Osteocyte (in vitro differentiated cells): ENCODE measurements around the gene IST1. TPM values are rescaled to one million over a fixed set of nuclear protein-coding genes. Genes with fewer than 3 reads are reported as not detected.

Experiments
- DNase-seq: peaks from one replicate; pipeline ENCODE4 v3.0.0; 2021; ENCODE audit warnings: mixed read lengths; ENCODE audit not compliant: unreplicated experiment; ENCODE audit errors: extremely low spot score
- H3K27ac Mint-ChIP-seq: one replicate; pipeline ENCODE4 v1.8.0; 2021; ENCODE audit warnings: mild to moderate bottlenecking, mixed read lengths; ENCODE audit not compliant: unreplicated experiment
- H3K27me3 Mint-ChIP-seq: one replicate; pipeline ENCODE4 v1.8.0; 2021; ENCODE audit warnings: mixed read lengths; ENCODE audit not compliant: unreplicated experiment
- H3K36me3 Mint-ChIP-seq: one replicate; pipeline ENCODE4 v1.8.0; 2021; ENCODE audit warnings: mixed read lengths; ENCODE audit not compliant: unreplicated experiment
- H3K4me1 Mint-ChIP-seq: one replicate; pipeline ENCODE4 v1.8.0; 2021; ENCODE audit warnings: mixed read lengths; ENCODE audit not compliant: unreplicated experiment
- H3K4me3 Mint-ChIP-seq: one replicate; pipeline ENCODE4 v1.8.0; 2021; ENCODE audit warnings: mild to moderate bottlenecking, moderate library complexity, mixed read lengths; ENCODE audit not compliant: unreplicated experiment
- H3K9me3 Mint-ChIP-seq: one replicate; pipeline ENCODE4 v1.8.0; 2021; ENCODE audit warnings: mixed read lengths; ENCODE audit not compliant: unreplicated experiment
- CTCF ChIP-seq: fragments of 200-600 bp; sonication (generic); IDR thresholded peaks from 2 replicates; pipeline ENCODE4 v1.5.0; 2021; ENCODE audit warnings: antibody characterized with exemption, mild to moderate bottlenecking, moderate library complexity
- total RNA-seq: library from RNA; stranded (reverse); gene quantifications from 2 replicates; pipeline ENCODE4 v1.2.1, GENCODE V29; 2021

The IST1 gene
- total RNA-seq, 1 donor from 2014 or later, result 230 TPM

GRCh38 chr16:71880176-71880575 is 15.2 kb upstream of the IST1 start:
- Mint-ChIP-seq H3K4me1 (peaks cover 14% of the 10 kb centered on the region), H3K9me3 (no peaks in the 10 kb centered on the region), H3K36me3 (peaks cover 23% of the 10 kb centered on the region), H3K27ac (no peak overlapping the region), H3K4me3 (no peak overlapping the region), H3K27me3 (no peaks in the 10 kb centered on the region)
- no peak for TF ChIP-seq CTCF
- DNase-seq, result peak; percentile 11

GRCh38 chr16:71882505-71883167 is 12.7 kb upstream of the IST1 start:
- peak overlapping the region; percentile 74 for H3K27ac Mint-ChIP-seq
- H3K9me3 Mint-ChIP-seq, result no peaks in the 10 kb centered on the region
- no peaks in the 10 kb centered on the region for H3K27me3 Mint-ChIP-seq
- peak; percentile 84 for DNase-seq
- H3K4me3 Mint-ChIP-seq, result peak overlapping the region; percentile 80
- H3K4me1 Mint-ChIP-seq, result peaks cover 14% of the 10 kb centered on the region
- TF ChIP-seq CTCF, result peak; percentile 87
- H3K36me3 Mint-ChIP-seq, result peaks cover 14% of the 10 kb centered on the region

- no peaks in the 10 kb centered on the region for H3K9me3 Mint-ChIP-seq
- H3K4me1 Mint-ChIP-seq, result peaks cover 14% of the 10 kb centered on the region
- H3K36me3 Mint-ChIP-seq, result peaks cover 14% of the 10 kb centered on the region
- H3K4me3 Mint-ChIP-seq, result peak overlapping the region; percentile 96
- peak overlapping the region; percentile 74 for H3K27ac Mint-ChIP-seq
- peak; percentile 88 for DNase-seq
- peak; percentile 62 for TF ChIP-seq CTCF
- H3K27me3 Mint-ChIP-seq, result no peaks in the 10 kb centered on the region
Measured at GRCh38 chr16:71883168-71883848, 12.0 kb upstream of the IST1 start.

- Mint-ChIP-seq H3K4me3 (peak within 1 kb of the TSS; percentile 96), H3K27ac (peak within 1 kb of the TSS; percentile 91), H3K9me3 (no peaks in the 10 kb centered on the region), H3K4me1 (peaks cover 14% of the 10 kb centered on the region), H3K36me3 (peaks cover 11% of the 10 kb centered on the region), H3K27me3 (no peaks in the 10 kb centered on the region)
- peak; percentile 93 for DNase-seq
- peak; percentile 23 for TF ChIP-seq CTCF
Measured at GRCh38 chr16:71883849-71884638, 11.3 kb upstream of the IST1 start, which contains the start of gene ZNF821. ZNF821 (minus strand) TSS chr16:71884182; CDS start chr16:71879946, 4,236 bp downstream.
